22Rv1 (cell line): Measurements from ENCODE around the gene NRGN.

Source experiments
- H3K27ac ChIP-seq: fragments of 450-650 bp; 2 replicates; pipeline ENCODE4 v1.5.1; 2017
- CTCF ChIP-seq: fragments of 450-650 bp; IDR thresholded peaks from 2 replicates; pipeline ENCODE4 v1.5.1; 2017; ENCODE audit warnings: mild to moderate bottlenecking
- ZFX ChIP-seq: fragments of 450-650 bp; IDR thresholded peaks from 2 replicates; pipeline ENCODE4 v1.6.1; 2017; ENCODE audit warnings: antibody characterized with exemption, borderline replicate concordance

The NRGN gene

GRCh38 chr11:124793466-124794278, 53.9 kb downstream of the NRGN start:
- H3K27ac ChIP-seq = no peak overlapping the region
- TF ChIP-seq ZFX = no peak
- TF ChIP-seq CTCF = peak; percentile 86

- no peak for TF ChIP-seq ZFX
- no peak for TF ChIP-seq CTCF
- H3K27ac ChIP-seq = no peak overlapping the region
These were observed 56.6 kb downstream of the NRGN start for GRCh38 chr11:124796312-124796711.
